Osteoblast (primary cell): ENCODE data around the gene GARS1. TPM values are rescaled to one million over a fixed set of nuclear protein-coding genes. Genes with fewer than 3 reads are reported as not detected.

Experiments
- DNase-seq: peaks from one replicate; pipeline ENCODE4 v3.0.0; 2011; ENCODE audit warnings: low spot score, mixed read lengths; ENCODE audit not compliant: insufficient read length; ENCODE audit errors: missing footprints
- H2AFZ ChIP-seq: 2 replicates; pipeline ENCODE4 v1.6.0; 2011; ENCODE audit warnings: mild to moderate bottlenecking, low read length
- H3K27ac ChIP-seq: 2 replicates; pipeline ENCODE4 v1.5.1; 2011; ENCODE audit warnings: mild to moderate bottlenecking, low read depth, low read length, moderate library complexity
- H3K27me3 ChIP-seq: 2 replicates; pipeline ENCODE4 v1.6.0; 2012; ENCODE audit warnings: mild to moderate bottlenecking, control low read depth, inconsistent platforms, low read length, moderate library complexity; ENCODE audit not compliant: insufficient read depth
- H3K36me3 ChIP-seq: 2 replicates; pipeline ENCODE4 v1.5.1; 2011; ENCODE audit warnings: mild to moderate bottlenecking, low read length, control low read depth, moderate library complexity; ENCODE audit not compliant: insufficient read depth
- H3K4me1 ChIP-seq: 2 replicates; pipeline ENCODE4 v1.5.1; 2011; ENCODE audit warnings: mild to moderate bottlenecking, low read length, control low read depth, moderate library complexity; ENCODE audit not compliant: insufficient read depth
- H3K4me2 ChIP-seq: 2 replicates; pipeline ENCODE4 v1.6.0; 2011; ENCODE audit warnings: mild to moderate bottlenecking, low read length; ENCODE audit not compliant: insufficient read depth
- H3K4me3 ChIP-seq: fragments of 200-600 bp; sonication (generic); 3 replicates; pipeline ENCODE4 v1.5.1; 2012; ENCODE audit warnings: mild to moderate bottlenecking, low read length, inconsistent platforms; ENCODE audit not compliant: insufficient read depth
- H3K79me2 ChIP-seq: 2 replicates; pipeline ENCODE4 v1.6.0; 2012; ENCODE audit warnings: mild to moderate bottlenecking, low read length, control low read depth, inconsistent platforms; ENCODE audit not compliant: insufficient read depth
- H3K9me3 ChIP-seq: 2 replicates; pipeline ENCODE4 v1.5.1; 2011; ENCODE audit warnings: low read depth, low read length, control low read depth
- H4K20me1 ChIP-seq: 2 replicates; pipeline ENCODE4 v1.6.0; 2012; ENCODE audit warnings: mild to moderate bottlenecking, low read length, control low read depth; ENCODE audit not compliant: insufficient read depth
- total RNA-seq: library from RNA; depleted of rRNA; stranded (reverse); fragments of >200 nt; gene quantifications from 2 replicates; pipeline ENCODE4 v1.2.3, GENCODE V29; 2012
- TF ChIP-seq, protein P1 (sequence below): IDR thresholded peaks from 2 replicates; pipeline ENCODE4 v1.5.1; 2011; ENCODE audit warnings: mild to moderate bottlenecking, low read depth, low read length, moderate library complexity; ENCODE audit errors: extremely low read depth

The GARS1 gene
- total RNA-seq, 1 donor: 526 TPM

DNA sequence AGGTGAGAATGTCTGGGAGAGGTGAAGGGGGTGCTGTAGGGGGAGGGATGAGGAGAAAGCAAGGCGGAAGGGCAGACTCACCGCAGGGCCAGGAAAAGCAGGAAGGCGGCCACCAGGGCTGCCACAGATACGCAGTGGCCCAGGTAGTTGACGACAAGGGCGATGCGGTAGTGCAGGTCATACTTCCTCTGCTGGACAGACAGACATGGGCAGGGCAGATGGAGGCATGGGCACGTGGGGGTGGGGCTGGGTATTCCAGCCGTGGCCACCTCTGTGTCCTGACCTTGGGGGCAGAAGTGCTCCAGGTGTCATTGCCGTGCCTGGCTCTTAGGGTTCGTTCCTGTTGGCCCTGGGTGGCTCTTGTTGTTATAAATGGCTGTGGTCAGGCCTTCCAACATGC, 70.8 kb downstream of the GARS1 start:
- no peak overlapping the region for H3K4me2 ChIP-seq
- no peaks in the 10 kb centered on the region for H3K79me2 ChIP-seq
- H3K4me3 ChIP-seq: no peak overlapping the region
- no peaks in the 10 kb centered on the region for H3K27me3 ChIP-seq
- no peak for DNase-seq
- H3K27ac ChIP-seq: no peak overlapping the region
- H3K4me1 ChIP-seq: no peaks in the 10 kb centered on the region
- no peaks in the 10 kb centered on the region for H3K36me3 ChIP-seq
- no peak overlapping the region for H2AFZ ChIP-seq
- TF ChIP-seq, protein P1, sequence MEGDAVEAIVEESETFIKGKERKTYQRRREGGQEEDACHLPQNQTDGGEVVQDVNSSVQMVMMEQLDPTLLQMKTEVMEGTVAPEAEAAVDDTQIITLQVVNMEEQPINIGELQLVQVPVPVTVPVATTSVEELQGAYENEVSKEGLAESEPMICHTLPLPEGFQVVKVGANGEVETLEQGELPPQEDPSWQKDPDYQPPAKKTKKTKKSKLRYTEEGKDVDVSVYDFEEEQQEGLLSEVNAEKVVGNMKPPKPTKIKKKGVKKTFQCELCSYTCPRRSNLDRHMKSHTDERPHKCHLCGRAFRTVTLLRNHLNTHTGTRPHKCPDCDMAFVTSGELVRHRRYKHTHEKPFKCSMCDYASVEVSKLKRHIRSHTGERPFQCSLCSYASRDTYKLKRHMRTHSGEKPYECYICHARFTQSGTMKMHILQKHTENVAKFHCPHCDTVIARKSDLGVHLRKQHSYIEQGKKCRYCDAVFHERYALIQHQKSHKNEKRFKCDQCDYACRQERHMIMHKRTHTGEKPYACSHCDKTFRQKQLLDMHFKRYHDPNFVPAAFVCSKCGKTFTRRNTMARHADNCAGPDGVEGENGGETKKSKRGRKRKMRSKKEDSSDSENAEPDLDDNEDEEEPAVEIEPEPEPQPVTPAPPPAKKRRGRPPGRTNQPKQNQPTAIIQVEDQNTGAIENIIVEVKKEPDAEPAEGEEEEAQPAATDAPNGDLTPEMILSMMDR: no peak
- no peaks in the 10 kb centered on the region for H3K9me3 ChIP-seq
- no peaks in the 10 kb centered on the region for H4K20me1 ChIP-seq

GRCh38 chr7:30667172-30667571, 72.5 kb downstream of the GARS1 start:
- no peak for DNase-seq
- no peak overlapping the region for H3K4me3 ChIP-seq
- no peak overlapping the region for H3K27ac ChIP-seq
- H4K20me1 ChIP-seq: no peaks in the 10 kb centered on the region
- no peaks in the 10 kb centered on the region for H3K27me3 ChIP-seq
- no peak overlapping the region for H3K4me2 ChIP-seq
- no peak overlapping the region for H2AFZ ChIP-seq
- no peaks in the 10 kb centered on the region for H3K4me1 ChIP-seq
- H3K9me3 ChIP-seq: no peaks in the 10 kb centered on the region
- H3K79me2 ChIP-seq: no peaks in the 10 kb centered on the region
- TF ChIP-seq, protein P1: no peak
- H3K36me3 ChIP-seq: no peaks in the 10 kb centered on the region

- H3K9me3 ChIP-seq: no peaks in the 10 kb centered on the region
- no peaks in the 10 kb centered on the region for H3K79me2 ChIP-seq
- DNase-seq: no peak
- TF ChIP-seq, protein P1: no peak
- H3K27me3 ChIP-seq: no peaks in the 10 kb centered on the region
- H3K4me2 ChIP-seq: no peak overlapping the region
- H3K27ac ChIP-seq: no peak overlapping the region
- no peaks in the 10 kb centered on the region for H4K20me1 ChIP-seq
- no peak overlapping the region for H2AFZ ChIP-seq
- no peaks in the 10 kb centered on the region for H3K4me1 ChIP-seq
- H3K36me3 ChIP-seq: no peaks in the 10 kb centered on the region
- H3K4me3 ChIP-seq: no peak overlapping the region
Measured at GRCh38 chr7:30668102-30668501, 73.4 kb downstream of the GARS1 start.

DNA sequence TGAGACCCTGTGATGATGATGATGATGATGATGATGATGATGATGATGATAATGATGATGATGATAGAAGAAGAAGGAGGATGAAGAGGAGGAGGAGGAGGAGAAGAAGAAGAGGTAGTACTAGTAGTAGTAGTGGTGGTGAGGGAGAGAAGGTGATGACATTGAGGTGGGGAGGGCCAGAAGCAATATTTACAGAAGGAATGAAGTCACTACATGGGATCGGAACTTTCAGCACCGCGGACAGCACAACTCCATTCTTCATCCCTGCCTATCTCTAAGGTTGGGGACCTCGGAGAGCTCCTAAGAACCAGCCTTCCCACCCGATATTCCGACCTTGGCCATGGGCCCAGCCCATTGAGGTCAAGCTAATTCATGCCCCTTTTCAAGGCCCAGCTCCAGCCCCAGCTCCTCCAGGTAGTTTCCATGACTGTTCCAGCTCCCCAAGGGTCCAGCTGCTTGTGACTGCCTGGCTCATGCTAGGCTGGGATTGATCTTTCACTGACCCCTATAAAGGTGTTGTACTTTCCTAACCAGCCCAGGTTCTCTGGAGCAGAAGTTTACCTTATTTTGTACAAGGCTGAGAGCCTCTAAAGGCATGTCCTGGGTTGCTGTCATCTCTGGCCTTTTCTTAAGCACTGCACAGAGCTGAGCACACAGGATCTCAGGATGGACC, 77.3 kb downstream of the GARS1 start:
- Histone ChIP-seq H3K27me3 (peaks cover 4% of the 10 kb centered on the region), H3K27ac (no peak overlapping the region), H3K79me2 (no peaks in the 10 kb centered on the region), H3K4me3 (no peak overlapping the region), H3K36me3 (no peaks in the 10 kb centered on the region), H3K4me1 (no peaks in the 10 kb centered on the region), H4K20me1 (no peaks in the 10 kb centered on the region), H3K9me3 (no peaks in the 10 kb centered on the region), H3K4me2 (no peak overlapping the region), H2AFZ (no peak overlapping the region)
- no peak for DNase-seq
- TF ChIP-seq, protein P1: no peak
